HepG2 (cell line): ENCODE data around the gene GGA1. TPM values are rescaled to one million over a fixed set of nuclear protein-coding genes. Genes with fewer than 3 reads are reported as not detected.

Source experiments
- ATAC-seq: fragments of 200-7000 bp; cut with Tn5 transposase; 3 replicates; pipeline ENCODE4 v1.9.1; 2020; ENCODE audit warnings: mild to moderate bottlenecking, moderate library complexity
- BruUV-seq: library from RNA; stranded (reverse); fragments of 400-500 nt; replicated peaks from 2 replicates; lab custom pipeline; 2021; lab: Mats Ljungman, UMichigan
- CTCF ChIA-PET: fragments of 300-600 bp; formaldehyde crosslinking; extraction: SDS; loops from one replicate; lab custom pipeline; 2021; ENCODE audit warnings: low total read pairs, inconsistent platforms, low intra/inter-chr PET ratio; lab: Yijun Ruan, JAX
- POLR2A ChIA-PET: fragments of 350-600 bp; sonication (Branson Sonifier 250); formaldehyde crosslinking; loops from one replicate; lab custom pipeline; 2020; ENCODE audit warnings: antibody characterized with exemption, inconsistent platforms; lab: Yijun Ruan, JAX
- DNase-seq: peaks from one replicate; pipeline ENCODE4 v3.0.0-alpha.2; 2015; ENCODE audit warnings: low spot score
- FAIRE-seq: peaks from 3 replicates; lab custom pipeline; 2011; peaks lifted over from hg19 to GRCh38; lab: Jason Lieb, UNC
- H2AFZ ChIP-seq: one replicate; pipeline ENCODE4 v1.6.1; 2011; ENCODE audit warnings: low read length, inconsistent platforms
- H3K27ac ChIP-seq: fragments of 300-600 bp; 3 replicates; pipeline ENCODE4 v1.8.0; 2011; ENCODE audit warnings: mixed run types, mild to moderate bottlenecking, mixed read lengths, low read length, inconsistent platforms; ENCODE audit not compliant: insufficient read depth; ENCODE audit errors: extremely low read length
- H3K27me3 ChIP-seq, 2 experiments: fragments of 200-600 bp in 1 of 2; 2 replicates in 1 of 2; 3 replicates in 1 of 2; pipeline versions ENCODE4 v1.6.0 to v1.8.0; 2011; ENCODE audit warnings: low read length in 2 of 2, mild to moderate bottlenecking in 2 of 2, moderate library complexity in 2 of 2, inconsistent platforms in 1 of 2; ENCODE audit not compliant: insufficient read depth in 2 of 2, control insufficient read depth in 1 of 2
- H3K36me3 ChIP-seq, 2 experiments: fragments of 200-600 bp in 1 of 2; replicated peaks in 1 of 2; 2 replicates in 1 of 2; 3 replicates in 1 of 2; pipeline versions ENCODE4 v1.5.1 to v1.8.0; 2011; ENCODE audit warnings: low read length in 2 of 2, inconsistent platforms in 1 of 2; ENCODE audit not compliant: insufficient read depth in 2 of 2, control insufficient read depth in 1 of 2
- H3K4me1 ChIP-seq: 2 replicates; pipeline ENCODE4 v1.5.1; 2012; ENCODE audit warnings: low read length, inconsistent platforms; ENCODE audit not compliant: insufficient read depth
- H3K4me2 ChIP-seq: 2 replicates; pipeline ENCODE4 v1.6.0; 2011; ENCODE audit warnings: low read depth, low read length, inconsistent platforms
- H3K4me3 ChIP-seq, 3 experiments: fragments of 200-600 bp in 1 of 3; sonication (generic), shearing (Covaris generic) in 1 of 3; replicated peaks in 1 of 3; 2 replicates each; pipeline ENCODE4 v1.5.1; 2011 to 2016; ENCODE audit warnings: low read length in 3 of 3, inconsistent platforms in 2 of 3, low read depth in 2 of 3, mild to moderate bottlenecking in 2 of 3, control low read depth in 1 of 3, mixed read lengths in 1 of 3; ENCODE audit not compliant: insufficient read depth in 1 of 3
- H3K79me2 ChIP-seq: one replicate; pipeline ENCODE4 v1.6.1; 2011; ENCODE audit warnings: low read length, inconsistent platforms; ENCODE audit not compliant: insufficient read depth
- H3K9ac ChIP-seq: 2 replicates; pipeline ENCODE4 v1.6.0; 2011; ENCODE audit warnings: mild to moderate bottlenecking, low read depth, low read length, inconsistent platforms; ENCODE audit not compliant: insufficient read depth
- H3K9me3 ChIP-seq: 2 replicates; pipeline ENCODE4 v1.5.1; 2012; ENCODE audit warnings: mild to moderate bottlenecking, low read length
- H4K20me1 ChIP-seq: 2 replicates; pipeline ENCODE4 v1.6.0; 2011; ENCODE audit warnings: inconsistent platforms, mild to moderate bottlenecking, low read length, moderate library complexity; ENCODE audit not compliant: insufficient read depth
- HNF1A ChIP-seq, 2 experiments: sonication (generic) in 1 of 2; formaldehyde crosslinking in 1 of 2; IDR thresholded peaks; 2 replicates each; pipeline versions ENCODE4 v1.4.0 to v1.6.1; 2016 to 2020; ENCODE audit warnings: borderline replicate concordance in 1 of 2, low read depth in 1 of 2, mild to moderate bottlenecking in 1 of 2, missing genetic modification reagents in 1 of 2
- HNF4G ChIP-seq, 2 experiments: sonication (generic) in 1 of 2; formaldehyde crosslinking in 1 of 2; IDR thresholded peaks; 2 replicates each; pipeline versions ENCODE4 v1.4.0 to v1.6.1; 2011 to 2020; ENCODE audit warnings: borderline replicate concordance in 2 of 2, low read depth in 2 of 2, mild to moderate bottlenecking in 2 of 2, low read length in 1 of 2, missing genetic modification reagents in 1 of 2, moderate library complexity in 1 of 2
- MXD4 ChIP-seq: IDR thresholded peaks from 2 replicates; pipeline ENCODE4 v1.6.1; 2016; ENCODE audit warnings: mild to moderate bottlenecking, missing biosample characterization, missing genetic modification reagents
- MZF1 ChIP-seq: sonication (generic); formaldehyde crosslinking; IDR thresholded peaks from 2 replicates; pipeline ENCODE4 v1.8.1; 2023; ENCODE audit warnings: mild to moderate bottlenecking, missing genetic modification reagents, borderline replicate concordance
- NCOA2 ChIP-seq: sonication (generic); formaldehyde crosslinking; IDR thresholded peaks from 2 replicates; pipeline ENCODE4 v1.8.0; 2022; ENCODE audit warnings: inconsistent platforms
- SALL1 ChIP-seq: sonication (generic); formaldehyde crosslinking; IDR thresholded peaks from 2 replicates; pipeline ENCODE4 v1.8.0; 2022; ENCODE audit warnings: mild to moderate bottlenecking, missing genetic modification reagents
- SMC3 ChIP-seq: IDR thresholded peaks from 2 replicates; pipeline ENCODE4 v1.6.1; 2011; ENCODE audit warnings: low read length, improper control_type of control experiment
- SPEN ChIP-seq: sonication (generic); formaldehyde crosslinking; IDR thresholded peaks from 2 replicates; pipeline ENCODE4 v1.5.1; 2020; ENCODE audit warnings: low read depth, mild to moderate bottlenecking, missing genetic modification reagents
- TFAP4 ChIP-seq: sonication (generic); IDR thresholded peaks from 2 replicates; pipeline ENCODE4 v1.6.1; 2016; ENCODE audit warnings: low read depth, borderline replicate concordance
- ZBTB7A ChIP-seq: sonication (generic); formaldehyde crosslinking; IDR thresholded peaks from 2 replicates; pipeline ENCODE4 v1.8.0; 2022; ENCODE audit warnings: mild to moderate bottlenecking, missing genetic modification reagents
- ZFX ChIP-seq: sonication (generic); formaldehyde crosslinking; IDR thresholded peaks from 2 replicates; pipeline ENCODE4 v1.4.0; 2020; ENCODE audit warnings: mild to moderate bottlenecking, low read depth, missing genetic modification reagents, moderate library complexity
- ZNF350 ChIP-seq: sonication (generic); formaldehyde crosslinking; IDR thresholded peaks from 2 replicates; pipeline ENCODE4 v1.4.0; 2020; ENCODE audit warnings: mild to moderate bottlenecking, low read depth, missing genetic modification reagents, borderline replicate concordance
- ZNF678 ChIP-seq: sonication (generic); formaldehyde crosslinking; IDR thresholded peaks from 2 replicates; pipeline ENCODE4 v1.4.0; 2020; ENCODE audit warnings: mild to moderate bottlenecking, missing genetic modification reagents
- ZZZ3 ChIP-seq: sonication (generic); formaldehyde crosslinking; IDR thresholded peaks from 2 replicates; pipeline ENCODE4 v1.4.0; 2020; ENCODE audit warnings: missing genetic modification reagents, mild to moderate bottlenecking, borderline replicate concordance
- WGBS: methylation state at CpG from one replicate; pipeline ENCODE4 v1.1.6; 2017; ENCODE audit warnings: low lambda C conversion rate; 5-methylcytosine and 5-hydroxymethylcytosine counted together
- in situ Hi-C: cut with HindIII; loops from 2 replicates; pipeline ENCODE4 v1.10.0; 2017; ENCODE audit warnings: low pct_unique_long_range_greater_than_20kb; ENCODE audit not compliant: extremely low pct_ligation_motif_present
- intact Hi-C: fragments of 100-400 bp; cut with micrococcal nuclease; formaldehyde crosslinking; loops from one replicate; pipeline ENCODE4 v1.10.0; 2022; ENCODE audit not compliant: unreplicated experiment
- polyA plus RNA-seq, 8 experiments: library from polyadenylated mRNA; depleted of rRNA in 3 of 8; stranded (reverse) in 7 of 8; unstranded in 1 of 8; fragments of >200 nt; fragmentation: Illumina TruSeq in 4 of 8; extraction: Trizol in 4 of 8; gene quantifications; 2 replicates each; pipeline versions ENCODE4 v1.2.1 to v1.2.3, GENCODE V29; 2011 to 2016; ENCODE audit warnings: low read depth in 4 of 8, missing spikeins in 1 of 8, mixed read lengths in 1 of 8; ENCODE audit not compliant: insufficient read depth in 1 of 8
- total RNA-seq, 5 experiments: library from RNA; depleted of rRNA; stranded (reverse); fragments of >200 nt; fragmentation: Illumina TruSeq; extraction: Trizol; gene quantifications; 2 replicates each; pipeline ENCODE4 v1.2.3, GENCODE V29; 2016; ENCODE audit warnings: low read depth in 1 of 5

The GGA1 gene
- total and polyA plus RNA-seq, 2 of the 13 experiments (the other 11 are each of a cell fraction or from before 2014, with no cell fraction given) = 29.1 to 87.2 TPM

GRCh38 chr22:37643225-37643847 lies 34.7 kb downstream of the GGA1 start (continued):
- TF ChIP-seq TFAP4 (0 out of 2 replicates have a peak, but pooled peaks have one; percentile 18), NCOA2 (CRISPR knock-in tag) (no peak), ZBTB7A (CRISPR knock-in tag) (0 out of 2 replicates have a peak, but pooled peaks have one; percentile 30), SALL1 (CRISPR knock-in tag) (peak; percentile 36; the same call in 1 of the 2 replicates), ZNF678 (CRISPR knock-in tag) (no peak), SMC3 (peak; percentile 62), ZFX (CRISPR knock-in tag) (peak; percentile 53; the same call in 1 of the 2 replicates), ZNF350 (peak; percentile 32; the same call in 1 of the 2 replicates)
- TF ChIP-seq, all 625 proteins: peak for 41

GRCh38 chr22:37647317-37647716 lies 38.7 kb downstream of the GGA1 start:
- H3K9ac ChIP-seq = no peak overlapping the region
- H3K4me2 ChIP-seq = no peak overlapping the region
- H4K20me1 ChIP-seq = no peaks in the 10 kb centered on the region
- 97% methylated on average over 6 of the region's 9 CpGs for WGBS
- no peaks in the 10 kb centered on the region for H3K79me2 ChIP-seq
- CTCF ChIA-PET = no interaction called here
- POLR2A ChIA-PET = no interaction called here
- intact Hi-C loops = no loop called here
- no TSS peak for BruUV-seq
- in situ Hi-C loops = no loop called here
- H3K4me3 ChIP-seq = no peak overlapping the region
- no peak overlapping the region for H2AFZ ChIP-seq
- DNase-seq = no peak
- TF ChIP-seq MXD4 (CRISPR knock-in tag) (no peak), HNF4G (IDR thresholded peaks at IDR 0.05; ENCODE audit: borderline replicate concordance, low read depth, low read length) (no peak), HNF4G (CRISPR knock-in tag; IDR thresholded peaks at IDR 0.05; ENCODE audit: borderline replicate concordance, low read depth) (no peak), ZZZ3 (no peak), SPEN (CRISPR knock-in tag) (no peak), HNF1A (IDR thresholded peaks at IDR 0.05; ENCODE audit: low read depth) (no peak), HNF1A (CRISPR knock-in tag; IDR thresholded peaks at IDR 0.05; ENCODE audit: borderline replicate concordance) (no peak), MZF1 (CRISPR knock-in tag) (no peak)
- no peaks in the 10 kb centered on the region for H3K27me3 ChIP-seq
- ATAC-seq = no peak
- H3K36me3 ChIP-seq = peaks cover 22 to 54% of the 10 kb centered on the region in 2 experiments; a peak in 4 of 5 replicates
- no peaks in the 10 kb centered on the region for H3K9me3 ChIP-seq
- no peak overlapping the region for H3K27ac ChIP-seq
- no peak for FAIRE-seq
- peaks cover 11% of the 10 kb centered on the region for H3K4me1 ChIP-seq
